Spleen (tissue), 11 donors: ENCODE results near the gene DRC3. TPM values are rescaled to one million over a fixed set of nuclear protein-coding genes. Genes with fewer than 3 reads are reported as not detected.

Experiments used
- DNase-seq: peaks from one replicate; pipeline ENCODE4 v3.0.0-alpha.2; 2020
- H3K27ac ChIP-seq, 8 donors: fragments of 200-600 bp; sonication (generic) in 7 of 8; 1 replicate in 4 of 8; 2 replicates in 4 of 8; pipeline versions ENCODE4 v1.5.0 to v1.8.0; 2016 to 2021; ENCODE audit warnings: inconsistent platforms in 4 of 8, mild to moderate bottlenecking in 4 of 8, moderate library complexity in 1 of 8
- H3K27me3 ChIP-seq, 7 donors: fragments of 200-600 bp; sonication (generic) in 6 of 7; replicated peaks in 1 of 7; 1 replicate in 4 of 7; 2 replicates in 3 of 7; pipeline versions ENCODE4 v1.5.0 to v1.8.0; 2016 to 2021; ENCODE audit warnings: inconsistent platforms in 3 of 7, mild to moderate bottlenecking in 1 of 7
- H3K36me3 ChIP-seq, 6 donors: fragments of 200-600 bp; sonication (generic) in 5 of 6; 1 replicate in 4 of 6; 2 replicates in 2 of 6; pipeline versions ENCODE4 v1.5.0 to v1.8.0; 2016 to 2021; ENCODE audit warnings: inconsistent platforms in 2 of 6
- H3K4me1 ChIP-seq, 6 donors: fragments of 200-600 bp; sonication (generic) in 5 of 6; 1 replicate in 3 of 6; 2 replicates in 3 of 6; pipeline versions ENCODE4 v1.5.0 to v1.8.0; 2016 to 2021; ENCODE audit warnings: inconsistent platforms in 3 of 6
- H3K4me3 ChIP-seq, 8 donors: fragments of 200-600 bp; sonication (generic) in 7 of 8; 1 replicate in 4 of 8; 2 replicates in 4 of 8; pipeline versions ENCODE4 v1.5.0 to v1.8.0; 2016 to 2021; ENCODE audit warnings: inconsistent platforms in 4 of 8, mild to moderate bottlenecking in 4 of 8, moderate library complexity in 2 of 8
- H3K9me3 ChIP-seq, 8 donors: fragments of 200-600 bp; sonication (generic) in 7 of 8; 1 replicate in 4 of 8; 2 replicates in 4 of 8; pipeline versions ENCODE4 v1.5.0 to v1.8.0; 2016 to 2021; ENCODE audit warnings: inconsistent platforms in 4 of 8
- POLR2A ChIP-seq, 3 donors: fragments of 450-650 bp; IDR thresholded peaks; one replicate each; pipeline ENCODE4 v1.5.1; 2017; ENCODE audit warnings: antibody characterized with exemption in 3 of 3, mild to moderate bottlenecking in 1 of 3
- POLR2AphosphoS5 ChIP-seq, 3 donors: sonication (generic); formaldehyde crosslinking; IDR thresholded peaks; one replicate each; pipeline ENCODE4 v1.5.1; 2017; ENCODE audit warnings: antibody characterized with exemption in 3 of 3
- WGBS, 5 donors: extraction: QIAGEN DNeasy Blood & Tissue Kit in 3 of 5; methylation state at CpG; one replicate each; pipeline versions ENCODE4 v1.1.5 to v1.1.7; 2013 to 2018; 5-methylcytosine and 5-hydroxymethylcytosine counted together
- intact Hi-C: fragments of 100-400 bp; cut with DNase I; formaldehyde crosslinking; loops from one replicate; pipeline ENCODE4 v1.15.0; 2023; ENCODE audit warnings: low total_unique reads
- polyA plus RNA-seq, 3 donors: library from polyadenylated mRNA; stranded (reverse); fragments of 200-250 nt; gene quantifications; one replicate each; pipeline ENCODE4 v1.2.1, GENCODE V29; 2013
- total RNA-seq, 7 donors: library from RNA; depleted of rRNA in 3 of 7; stranded (reverse); fragments of >200 nt in 3 of 7; fragmentation: NEBNext Ultra II Directional in 4 of 7; extraction: Animal tissue kit (Norgen Biotek cat#: 25700) in 4 of 7; gene quantifications; one replicate each; pipeline versions ENCODE4 v1.1.0 to v1.2.1, GENCODE V29; 2016 to 2021
- TF ChIP-seq, protein P1 (sequence below), 11 experiments: fragments of 200-600 bp in 7 of 11; fragments of 450-650 bp in 4 of 11; sonication (generic) in 4 of 11; IDR thresholded peaks in 8 of 11; conservative IDR thresholded peaks in 3 of 11; 1 replicate in 7 of 11; 2 replicates in 4 of 11; pipeline versions ENCODE4 v1.4.0 to v1.8.0; 2016 to 2021; ENCODE audit warnings: antibody characterized with exemption in 11 of 11, inconsistent platforms in 4 of 11, mild to moderate bottlenecking in 1 of 11
- donor health status: healthy with polysubstance abuse.
- donor health status: DM: no; HTN: no; CAD: no; lungs with moderate emphysema.
- donor health status: DM: no; HTN: no; CAD: no.
- donor health status: Bipolar disorder and iron deficiency.
- donor health status: healthy.
- donor health status: DM: no; HTN: no; CAD: no.
- donor health status: DM: yes; HTN: yes; CAD: no.

Gene DRC3
- total and polyA plus RNA-seq, 10 donors = 0.37 to 7.3 (median 2.3) TPM

DNA sequence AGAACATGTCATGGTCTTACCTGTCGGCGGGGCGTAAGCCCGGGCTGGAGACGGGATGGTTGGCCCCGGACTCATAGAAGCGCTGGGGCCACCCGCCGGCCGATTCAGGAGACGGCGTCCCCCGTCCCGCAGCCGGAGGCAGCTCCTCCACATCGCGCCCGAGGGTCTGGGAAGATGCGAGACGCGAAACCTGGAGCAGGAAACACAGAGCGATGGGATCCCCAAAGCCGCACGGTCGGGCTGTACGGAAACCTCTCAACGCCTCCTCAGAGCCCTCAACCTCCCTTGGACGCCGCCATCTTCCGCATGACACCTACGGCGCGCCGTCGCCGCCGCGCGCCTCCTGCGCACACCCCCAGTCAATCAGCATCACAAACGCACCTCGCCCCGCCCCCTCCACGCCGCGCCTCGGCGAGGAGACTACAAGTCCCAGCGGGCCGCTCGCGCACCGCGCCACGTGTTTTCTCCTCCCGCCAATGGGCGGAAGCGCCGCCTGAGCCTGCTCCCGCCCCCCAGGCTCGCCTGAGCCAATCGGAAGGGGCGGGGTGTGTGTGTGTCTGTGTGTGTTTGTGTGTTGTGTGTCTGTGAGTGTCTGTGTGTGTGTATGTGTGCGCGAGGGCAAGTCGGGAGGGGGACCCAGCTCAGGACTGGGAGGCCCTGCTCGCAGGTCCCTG lies 66.3 kb downstream of the DRC3 start, which contains the start of the genes ATPAF2 and GID4:
Gene ATPAF2 (minus strand): TSS at position 308 of the 674 bp plus-strand sequence. CDS start 155 bp downstream, at position 153.
Gene GID4 (plus strand): TSS at position 548 of the 674 bp plus-strand sequence. CDS start 57 bp downstream, at position 605.
- Histone ChIP-seq H3K9me3 (no peaks in the 10 kb centered on the region), H3K27me3 (no peaks in the 10 kb centered on the region), H3K4me3 (peak within 1 kb of the TSS; percentile 74 to 98 (median 94)), H3K4me1 (peaks cover 24 to 86% (median 47%) of the 10 kb centered on the region in 6 donors), H3K27ac (peak within 1 kb of the TSS; percentile 50 to 93 (median 87)), H3K36me3 (peaks cover 0 to 8% (median 0%) of the 10 kb centered on the region in 6 donors)
- TF ChIP-seq POLR2AphosphoS5 (IDR thresholded peaks at IDR 0.05) = peak; percentile 89 to 96 (median 93)
- TF ChIP-seq, protein P1, sequence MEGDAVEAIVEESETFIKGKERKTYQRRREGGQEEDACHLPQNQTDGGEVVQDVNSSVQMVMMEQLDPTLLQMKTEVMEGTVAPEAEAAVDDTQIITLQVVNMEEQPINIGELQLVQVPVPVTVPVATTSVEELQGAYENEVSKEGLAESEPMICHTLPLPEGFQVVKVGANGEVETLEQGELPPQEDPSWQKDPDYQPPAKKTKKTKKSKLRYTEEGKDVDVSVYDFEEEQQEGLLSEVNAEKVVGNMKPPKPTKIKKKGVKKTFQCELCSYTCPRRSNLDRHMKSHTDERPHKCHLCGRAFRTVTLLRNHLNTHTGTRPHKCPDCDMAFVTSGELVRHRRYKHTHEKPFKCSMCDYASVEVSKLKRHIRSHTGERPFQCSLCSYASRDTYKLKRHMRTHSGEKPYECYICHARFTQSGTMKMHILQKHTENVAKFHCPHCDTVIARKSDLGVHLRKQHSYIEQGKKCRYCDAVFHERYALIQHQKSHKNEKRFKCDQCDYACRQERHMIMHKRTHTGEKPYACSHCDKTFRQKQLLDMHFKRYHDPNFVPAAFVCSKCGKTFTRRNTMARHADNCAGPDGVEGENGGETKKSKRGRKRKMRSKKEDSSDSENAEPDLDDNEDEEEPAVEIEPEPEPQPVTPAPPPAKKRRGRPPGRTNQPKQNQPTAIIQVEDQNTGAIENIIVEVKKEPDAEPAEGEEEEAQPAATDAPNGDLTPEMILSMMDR (IDR thresholded peaks at IDR 0.05 in 8 of 11, conservative IDR thresholded peaks at IDR 0.05 in 3 of 11) = peak in 2 of 11 experiments; percentile 29 to 37
- peak in 2 of 3 donors; percentile 27 to 49 for TF ChIP-seq POLR2A (IDR thresholded peaks at IDR 0.05)
- intact Hi-C loops = loop anchor here (10.0 kb wide), 2 partner anchors 144 to 354 kb away; partner anchors contain the start of gene RAI1
- 0% methylated on average over 4 to 67 of the region's 67 CpGs for WGBS, 5 donors
- DNase-seq = peak; percentile 100

- H3K4me1 ChIP-seq = peaks cover 24 to 79% (median 46%) of the 10 kb centered on the region in 6 donors
- no peaks in the 10 kb centered on the region for H3K9me3 ChIP-seq
- 0 to 1% (median 0%) methylated on average over 48 to 79 of the region's 81 CpGs for WGBS, 5 donors
- TF ChIP-seq, protein P1 (IDR thresholded peaks at IDR 0.05 in 8 of 11, conservative IDR thresholded peaks at IDR 0.05 in 3 of 11) = no peak
- no peak for TF ChIP-seq POLR2A (IDR thresholded peaks at IDR 0.05)
- TF ChIP-seq POLR2AphosphoS5 (IDR thresholded peaks at IDR 0.05) = no peak
- intact Hi-C loops = loop anchor here (10.0 kb wide), 2 partner anchors 145 to 355 kb away; partner anchors contain the start of gene RAI1
- H3K36me3 ChIP-seq = peaks cover 0 to 8% (median 0%) of the 10 kb centered on the region in 6 donors
- no peak for DNase-seq
- peak overlapping the region; percentile 50 to 93 (median 87) for H3K27ac ChIP-seq
- H3K27me3 ChIP-seq = no peaks in the 10 kb centered on the region
- H3K4me3 ChIP-seq = peak overlapping the region; percentile 74 to 98 (median 94)
Measured at GRCh38 chr17:18039535-18040260, 67.0 kb downstream of the DRC3 start.

- peaks cover 24 to 75% (median 46%) of the 10 kb centered on the region in 6 donors for H3K4me1 ChIP-seq
- TF ChIP-seq POLR2AphosphoS5 (IDR thresholded peaks at IDR 0.05) (no peak), POLR2A (IDR thresholded peaks at IDR 0.05) (no peak)
- TF ChIP-seq, protein P1 (IDR thresholded peaks at IDR 0.05 in 8 of 11, conservative IDR thresholded peaks at IDR 0.05 in 3 of 11) = no peak
- peak overlapping the region in 6 of 8 donors; percentile 81 to 93 (median 90) for H3K27ac ChIP-seq
- no peaks in the 10 kb centered on the region for H3K27me3 ChIP-seq
- peak overlapping the region; percentile 74 to 98 (median 94) for H3K4me3 ChIP-seq
- DNase-seq = peak; percentile 76
- WGBS, 5 donors = 27 to 47% (median 43%) methylated on average over 6 of the region's 6 CpGs
- peaks cover 0 to 13% (median 0%) of the 10 kb centered on the region in 6 donors for H3K36me3 ChIP-seq
- intact Hi-C loops = no loop called here
- H3K9me3 ChIP-seq = no peaks in the 10 kb centered on the region
Measured at GRCh38 chr17:18040261-18040858, 67.7 kb downstream of the DRC3 start.
